SH-SY5Y (cell line): ENCODE data around the gene SUMF1.

ENCODE experiments used
- GATA2 ChIP-seq: IDR thresholded peaks from 2 replicates; pipeline ENCODE4 v1.6.1; 2011; ENCODE audit warnings: mild to moderate bottlenecking, low read depth, low read length
- GATA3 ChIP-seq: IDR thresholded peaks from 2 replicates; pipeline ENCODE4 v1.6.1; 2011; ENCODE audit warnings: low read depth, mild to moderate bottlenecking, low read length, moderate library complexity

DNA sequence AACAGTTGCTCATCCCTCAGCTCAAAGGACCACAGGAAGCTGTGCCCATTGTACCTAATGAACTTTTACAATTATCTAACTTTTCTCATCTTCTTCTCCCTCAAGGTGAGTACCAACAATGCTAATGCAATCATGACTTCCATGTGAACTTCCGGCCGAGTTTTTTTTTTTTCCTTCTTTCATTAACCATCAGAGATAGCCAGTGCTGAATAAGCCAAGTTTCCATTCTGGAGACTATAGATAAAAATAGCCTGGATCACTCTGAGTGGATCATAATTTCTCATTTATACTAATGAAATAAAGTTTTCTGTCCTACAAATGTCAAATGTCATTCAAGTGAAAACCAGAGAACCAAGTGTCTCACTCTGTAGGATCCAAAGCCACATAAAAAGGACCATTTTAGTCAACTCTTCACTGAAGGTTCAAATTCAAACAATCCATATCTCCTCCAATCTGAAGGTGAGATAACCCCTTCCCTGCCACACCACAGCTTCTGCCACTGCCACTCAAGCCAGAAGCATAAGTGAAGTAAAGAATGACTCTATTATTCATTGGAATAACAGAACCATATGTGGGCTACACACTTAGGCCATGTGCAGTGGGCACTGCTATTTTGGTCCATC, 5.5 kb downstream of the SUMF1 start:
- TF ChIP-seq GATA2 = no peak
- TF ChIP-seq GATA3 = no peak
